Dermis lymphatic vessel endothelial cell (primary cell): Measurements from ENCODE around the gene DHX9. TPM values are rescaled to one million over a fixed set of nuclear protein-coding genes. Genes with fewer than 3 reads are reported as not detected.

Experiments
- total RNA-seq: library from RNA; depleted of rRNA; stranded (reverse); fragments of >200 nt; gene quantifications from 2 replicates; pipeline ENCODE4 v1.2.1, GENCODE V29; 2014

The DHX9 gene
- total RNA-seq: 151 and 183 TPM in 2 replicates

GRCh38 chr1:182839209-182840066, at the start of gene DHX9:
DHX9 (plus strand) TSS chr1:182839347; CDS start chr1:182842567, 3,220 bp downstream.

Other genes starting within 250 kb of the DHX9 start
- gene RGS16, start 235.0 kb upstream of the DHX9 start, total RNA-seq: 0.98 and 1.3 TPM in 2 replicates
- gene RGS8, start 154.8 kb upstream of the DHX9 start, total RNA-seq: under 0.01 TPM in 1 of 2 replicates, not detected in the other
- gene NPL, start 49.6 kb upstream of the DHX9 start, total RNA-seq: 2.4 and 6.0 TPM in 2 replicates
- gene SHCBP1L, start 113.8 kb downstream of the DHX9 start, total RNA-seq: under 0.01 TPM in 1 of 2 replicates, not detected in the other
- gene LAMC1, start 184.1 kb downstream of the DHX9 start, total RNA-seq: 312 and 409 TPM in 2 replicates